Fibroblast of the aortic adventitia (primary cell): ENCODE data around the gene NCOA1. TPM values are rescaled to one million over a fixed set of nuclear protein-coding genes. Genes with fewer than 3 reads are reported as not detected.
A peak's percentile ranks its signal among the peaks of the same experiment; 100 is the strongest.

Experiments used
- DNase-seq: peaks from one replicate; pipeline ENCODE4 v3.0.0-alpha.2; 2010; ENCODE audit warnings: low read depth
- H3K4me3 ChIP-seq: 2 replicates; pipeline ENCODE4 v1.5.1; 2011; ENCODE audit warnings: low read depth, mild to moderate bottlenecking, control low read depth, low read length, moderate library complexity
- total RNA-seq: library from RNA; depleted of rRNA; stranded (reverse); fragments of >200 nt; gene quantifications from 2 replicates; pipeline ENCODE4 v1.2.3, GENCODE V29; 2012; ENCODE audit warnings: low replicate concordance
- TF ChIP-seq, protein P1 (sequence below): IDR thresholded peaks from 2 replicates; pipeline ENCODE4 v1.5.1; 2011; ENCODE audit warnings: mild to moderate bottlenecking, low read length, control low read depth, inconsistent platforms; ENCODE audit not compliant: insufficient read depth

Gene NCOA1
- total RNA-seq, 1 donor: 24.0 TPM

DNA sequence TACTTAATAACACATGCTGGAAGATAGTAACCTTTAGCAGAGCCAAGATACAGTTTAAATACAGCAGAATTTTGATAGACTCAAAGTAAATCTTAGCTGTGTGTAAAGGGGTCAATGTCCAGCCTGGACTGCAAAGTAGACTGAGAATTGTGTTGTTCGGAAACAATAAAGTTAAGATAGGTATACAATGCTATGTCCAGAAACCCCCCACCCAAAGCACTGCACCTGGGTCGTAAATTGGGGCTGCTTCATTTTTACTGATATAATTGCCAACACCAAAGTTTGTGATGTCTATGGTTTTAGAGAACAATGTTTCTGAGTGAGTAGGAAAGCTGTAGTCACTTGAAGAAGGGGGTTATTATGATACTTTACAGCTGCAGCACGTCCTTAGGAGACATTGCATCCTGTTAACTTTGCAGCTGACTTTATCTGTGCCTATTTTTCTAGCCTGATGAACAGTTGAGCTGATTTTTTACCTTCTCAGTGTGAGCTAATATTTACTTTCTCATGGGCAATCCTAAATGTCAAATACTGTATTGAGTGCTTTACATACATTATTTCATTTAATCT, 4.3 kb upstream of the NCOA1 start:
- TF ChIP-seq, protein P1, sequence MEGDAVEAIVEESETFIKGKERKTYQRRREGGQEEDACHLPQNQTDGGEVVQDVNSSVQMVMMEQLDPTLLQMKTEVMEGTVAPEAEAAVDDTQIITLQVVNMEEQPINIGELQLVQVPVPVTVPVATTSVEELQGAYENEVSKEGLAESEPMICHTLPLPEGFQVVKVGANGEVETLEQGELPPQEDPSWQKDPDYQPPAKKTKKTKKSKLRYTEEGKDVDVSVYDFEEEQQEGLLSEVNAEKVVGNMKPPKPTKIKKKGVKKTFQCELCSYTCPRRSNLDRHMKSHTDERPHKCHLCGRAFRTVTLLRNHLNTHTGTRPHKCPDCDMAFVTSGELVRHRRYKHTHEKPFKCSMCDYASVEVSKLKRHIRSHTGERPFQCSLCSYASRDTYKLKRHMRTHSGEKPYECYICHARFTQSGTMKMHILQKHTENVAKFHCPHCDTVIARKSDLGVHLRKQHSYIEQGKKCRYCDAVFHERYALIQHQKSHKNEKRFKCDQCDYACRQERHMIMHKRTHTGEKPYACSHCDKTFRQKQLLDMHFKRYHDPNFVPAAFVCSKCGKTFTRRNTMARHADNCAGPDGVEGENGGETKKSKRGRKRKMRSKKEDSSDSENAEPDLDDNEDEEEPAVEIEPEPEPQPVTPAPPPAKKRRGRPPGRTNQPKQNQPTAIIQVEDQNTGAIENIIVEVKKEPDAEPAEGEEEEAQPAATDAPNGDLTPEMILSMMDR: no peak
- H3K4me3 ChIP-seq: no peak overlapping the region
- DNase-seq: no peak

DNA sequence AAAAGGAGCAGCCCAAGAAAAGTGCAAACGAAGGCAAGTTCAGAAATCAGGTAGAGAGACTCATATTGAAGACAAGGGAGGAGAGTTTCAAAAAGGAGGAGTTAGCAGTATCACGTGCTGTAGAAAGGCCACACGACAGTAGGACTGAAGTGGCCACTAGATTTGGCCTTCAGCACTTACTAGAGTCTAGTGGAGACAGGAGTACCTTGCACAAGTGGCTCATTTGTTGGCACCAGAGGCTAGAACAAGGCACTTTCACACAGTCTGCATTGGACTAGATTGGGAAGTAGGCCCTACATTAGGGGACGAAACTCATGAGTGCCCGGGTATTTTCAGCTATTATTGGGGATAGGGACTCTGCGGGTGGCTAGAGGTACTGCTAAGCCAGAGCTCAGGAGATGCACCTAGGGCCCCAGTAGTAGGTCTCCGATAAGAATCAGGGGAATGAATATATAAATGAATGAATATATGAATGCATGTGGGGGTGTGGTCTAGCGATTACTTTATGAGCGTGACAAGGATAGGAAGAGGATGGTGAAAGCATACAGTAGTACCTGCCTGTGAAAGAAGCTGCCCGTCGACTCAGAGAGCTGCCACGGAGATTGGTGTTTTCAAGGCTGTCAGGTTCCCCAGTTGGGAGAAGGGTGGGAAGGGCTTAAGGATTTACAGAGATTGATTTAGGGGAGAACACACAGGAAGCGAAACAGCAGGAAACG, 1.4 kb upstream of the NCOA1 start:
- TF ChIP-seq, protein P1: no peak
- no peak for DNase-seq
- no peak overlapping the region for H3K4me3 ChIP-seq

DNA sequence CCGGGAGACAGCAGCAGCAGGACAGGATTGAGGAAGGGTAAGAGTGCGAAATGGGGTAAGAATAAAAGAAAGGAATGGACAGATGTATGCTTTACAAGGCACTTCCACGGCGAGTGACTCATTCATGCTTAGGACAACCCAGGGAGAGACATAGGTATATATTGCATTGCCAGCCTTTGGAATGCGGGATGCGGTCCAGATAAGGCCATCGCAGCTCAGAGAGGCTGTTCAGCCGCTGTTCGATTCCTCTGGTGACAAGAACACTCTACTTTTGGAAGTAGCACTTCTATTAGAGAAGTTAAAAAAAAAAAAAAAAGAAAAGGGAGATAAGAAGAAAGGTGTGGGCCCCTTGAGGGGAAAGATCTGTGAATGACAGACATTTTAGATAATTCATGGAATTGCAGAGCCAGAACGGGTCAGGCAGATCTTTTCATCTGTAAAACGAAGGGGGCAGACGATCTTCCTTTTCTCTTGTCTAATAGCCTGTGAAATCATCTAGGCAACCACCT, 819 bp upstream of the NCOA1 start:
- TF ChIP-seq, protein P1: no peak
- H3K4me3 ChIP-seq: peak overlapping the region; percentile 56
- no peak for DNase-seq

DNA sequence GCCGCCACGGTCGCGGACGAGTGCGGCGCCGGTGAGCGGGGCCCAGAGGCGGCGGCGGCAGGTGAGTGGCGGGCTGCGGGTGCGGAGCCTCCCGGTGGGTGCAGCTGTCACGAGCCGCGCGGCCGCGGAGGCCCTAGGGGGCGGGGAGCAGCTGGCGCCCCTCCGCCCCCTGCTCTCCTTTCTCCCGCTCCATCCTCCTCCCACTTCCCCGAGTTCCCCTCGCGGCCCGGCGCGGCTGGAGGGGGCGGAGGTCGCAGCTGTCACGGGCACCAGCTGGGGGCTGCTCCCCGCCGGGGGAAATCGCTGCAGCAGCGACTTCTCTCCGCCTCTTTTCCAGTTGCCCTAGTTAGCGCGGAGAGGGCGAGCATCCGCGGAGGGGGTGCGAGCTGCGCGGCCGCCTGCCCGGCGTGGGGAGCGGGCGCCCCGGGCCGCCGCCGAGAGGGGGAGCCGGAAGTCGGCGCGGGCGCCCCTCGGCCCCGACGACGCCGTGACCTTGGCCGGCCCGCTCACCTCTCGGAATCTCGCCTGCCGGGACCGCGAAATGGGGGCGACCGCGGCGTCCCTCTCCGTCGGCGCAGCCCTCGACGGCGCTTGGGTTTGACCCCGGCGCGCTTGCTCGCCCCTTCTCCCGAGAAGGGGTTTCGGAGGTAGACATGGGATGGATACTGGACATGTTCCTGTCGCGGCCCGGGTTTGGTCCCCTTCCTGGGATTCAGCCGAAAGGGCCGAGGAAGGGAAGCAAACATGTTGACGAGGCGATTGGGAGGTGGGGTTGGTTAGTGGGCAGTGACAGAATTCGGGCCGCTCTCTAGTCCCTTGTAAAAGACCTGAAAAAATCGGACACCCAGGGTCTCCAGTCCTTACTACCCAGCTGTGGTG, 727 bp downstream of the NCOA1 start:
- TF ChIP-seq, protein P1: no peak
- peak; percentile 7 for DNase-seq
- peak overlapping the region; percentile 95 for H3K4me3 ChIP-seq

DNA sequence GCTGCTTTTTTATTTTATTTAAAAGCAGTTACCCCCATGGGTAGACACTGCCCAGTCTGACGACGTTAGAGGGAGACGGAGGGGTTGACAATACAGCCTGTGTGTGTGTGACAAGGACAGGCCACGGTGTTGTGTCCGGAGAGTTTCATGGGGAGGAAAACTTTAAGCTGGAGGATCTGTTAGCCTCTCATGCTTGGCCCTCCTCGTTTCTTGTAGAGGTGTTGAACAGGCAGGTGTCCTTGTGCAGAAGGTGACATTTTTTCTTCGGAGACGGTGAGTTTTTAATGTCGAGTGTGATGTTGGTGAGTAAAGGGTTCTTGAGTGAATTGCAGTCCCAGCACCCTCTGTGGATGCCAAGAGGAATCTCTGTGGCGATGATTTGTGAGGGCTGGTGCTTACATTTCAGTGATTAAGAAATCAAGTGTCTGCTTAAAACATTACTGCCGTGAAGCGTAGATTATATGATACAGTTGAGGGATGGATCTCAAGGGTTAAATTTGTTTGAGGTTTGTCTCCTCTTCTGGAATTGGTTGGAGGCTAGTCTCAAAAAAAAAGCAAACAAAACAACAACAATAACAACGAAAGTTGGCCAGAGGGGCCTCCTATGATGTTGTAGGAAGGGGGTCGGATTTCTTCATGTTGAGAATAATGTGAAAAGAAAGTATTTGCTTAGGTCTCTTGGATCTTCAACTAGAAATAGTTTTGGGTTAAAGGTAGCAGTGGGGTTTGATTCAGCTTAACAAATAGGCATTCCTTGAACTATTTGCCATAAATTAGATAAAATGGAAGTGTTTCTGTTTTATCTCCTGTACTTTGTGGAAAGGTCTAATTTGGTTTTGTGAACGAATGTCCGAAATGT, 1.6 kb downstream of the NCOA1 start:
- peak overlapping the region; percentile 95 for H3K4me3 ChIP-seq
- peak; percentile 42 for DNase-seq
- TF ChIP-seq, protein P1: no peak

DNA sequence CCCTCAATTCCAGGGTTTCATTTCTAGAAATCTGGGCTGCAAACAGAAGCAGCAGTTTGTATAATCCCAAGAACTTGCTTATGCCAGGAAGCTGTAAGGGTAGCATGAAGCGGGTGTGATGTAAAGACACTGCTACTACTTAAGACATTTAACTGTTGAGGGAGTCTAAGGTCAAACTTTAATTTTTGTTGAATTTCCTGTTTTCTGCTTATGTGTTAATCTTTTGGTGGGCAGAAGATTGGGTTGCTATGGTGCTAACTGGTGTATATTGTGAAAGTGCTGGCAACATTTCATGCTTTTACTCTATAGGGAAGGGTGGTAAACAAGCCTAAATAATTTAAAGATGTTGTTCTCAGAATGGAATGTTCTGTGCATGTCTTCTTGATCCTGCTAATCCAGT, 2.7 kb downstream of the NCOA1 start:
- DNase-seq: peak; percentile 25
- H3K4me3 ChIP-seq: no peak overlapping the region

More for the DNA sequence above, 2.7 kb downstream of the NCOA1 start:
- TF ChIP-seq, protein P1: no peak
